WTC11 (cell line): Measurements from ENCODE around the gene TMEM80. TPM values are rescaled to one million over a fixed set of nuclear protein-coding genes. Genes with fewer than 3 reads are reported as not detected.

Experiments
- ATAC-seq: fragments of 200-7000 bp; cut with Tn5 transposase; 2 replicates; pipeline ENCODE4 v1.10.0; 2021; ENCODE audit warnings: mild to moderate bottlenecking, moderate library complexity
- CTCF ChIA-PET: fragments of 300-600 bp; sonication (Branson Sonifier 250); formaldehyde crosslinking; loops from one replicate; lab custom pipeline; 2021; ENCODE audit warnings: antibody characterized with exemption; lab: Charles Lee
- POLR2A ChIA-PET: fragments of 350-600 bp; sonication (Branson Sonifier 250); formaldehyde crosslinking; loops from one replicate; lab custom pipeline; 2021; ENCODE audit warnings: antibody characterized with exemption; lab: Charles Lee
- DNase-seq: peaks from one replicate; pipeline ENCODE4 v3.0.0; 2021; ENCODE audit warnings: low spot score
- H3K27ac Mint-ChIP-seq: 2 replicates; pipeline ENCODE4 v1.8.0; 2021; ENCODE audit warnings: mixed read lengths
- H3K27me3 Mint-ChIP-seq: 2 replicates; pipeline ENCODE4 v1.8.0; 2021; ENCODE audit warnings: low read depth, mild to moderate bottlenecking, moderate library complexity, mixed read lengths
- H3K36me3 Mint-ChIP-seq: 2 replicates; pipeline ENCODE4 v1.8.0; 2021; ENCODE audit warnings: mixed read lengths
- H3K4me1 Mint-ChIP-seq: 2 replicates; pipeline ENCODE4 v1.8.0; 2022; ENCODE audit warnings: mixed read lengths
- H3K4me3 Mint-ChIP-seq: 2 replicates; pipeline ENCODE4 v1.8.0; 2021; ENCODE audit warnings: mild to moderate bottlenecking, moderate library complexity, mixed read lengths
- H3K9me3 Mint-ChIP-seq: 2 replicates; pipeline ENCODE4 v1.8.0; 2021; ENCODE audit warnings: mixed read lengths
- CREM ChIP-seq: sonication (generic); formaldehyde crosslinking; IDR thresholded peaks from 2 replicates; pipeline ENCODE4 v1.8.1; 2022; ENCODE audit warnings: mild to moderate bottlenecking, missing genetic modification reagents, moderate library complexity
- FOXK1 ChIP-seq: sonication (generic); formaldehyde crosslinking; IDR thresholded peaks from 2 replicates; pipeline ENCODE4 v1.8.0; 2022; ENCODE audit warnings: mild to moderate bottlenecking, moderate library complexity, missing genetic modification reagents
- SMAD4 ChIP-seq: sonication (generic); formaldehyde crosslinking; IDR thresholded peaks from 2 replicates; pipeline ENCODE4 v1.8.0; 2022; ENCODE audit warnings: mild to moderate bottlenecking, missing genetic modification reagents
- SP1 ChIP-seq: sonication (generic); formaldehyde crosslinking; conservative IDR thresholded peaks from 2 replicates; pipeline ENCODE4 v1.8.1; 2022; ENCODE audit warnings: missing genetic modification reagents
- TEAD1 ChIP-seq: sonication (generic); formaldehyde crosslinking; IDR thresholded peaks from 2 replicates; pipeline ENCODE4 v1.8.0; 2022; ENCODE audit warnings: mild to moderate bottlenecking, missing genetic modification reagents
- TEAD4 ChIP-seq: sonication (generic); formaldehyde crosslinking; IDR thresholded peaks from 2 replicates; pipeline ENCODE4 v1.8.0; 2022; ENCODE audit warnings: mild to moderate bottlenecking, missing genetic modification reagents
- ZNF121 ChIP-seq: sonication (generic); formaldehyde crosslinking; IDR thresholded peaks from 2 replicates; pipeline ENCODE4 v1.8.0; 2023; ENCODE audit warnings: missing genetic modification reagents
- ZNF232 ChIP-seq: sonication (generic); formaldehyde crosslinking; IDR thresholded peaks from 2 replicates; pipeline ENCODE4 v1.8.0; 2022; ENCODE audit warnings: mild to moderate bottlenecking, missing genetic modification reagents
- ZNF423 ChIP-seq: fragments of 250-450 bp; sonication (Bioruptor Pico); IDR thresholded peaks from 2 replicates; pipeline ENCODE4 v2.1.2; 2022; ENCODE audit warnings: mild to moderate bottlenecking, moderate library complexity
- total RNA-seq: library from RNA; stranded (reverse); gene quantifications from 3 replicates; pipeline ENCODE4 v1.2.3, GENCODE V29; 2021
- TF ChIP-seq, protein P1 (sequence below): sonication (generic); formaldehyde crosslinking; IDR thresholded peaks from 2 replicates; pipeline ENCODE4 v1.8.1; 2023; ENCODE audit warnings: mild to moderate bottlenecking, missing genetic modification reagents, moderate library complexity
- TF ChIP-seq, protein P2 (sequence below): sonication (generic); formaldehyde crosslinking; IDR thresholded peaks from 2 replicates; pipeline ENCODE4 v1.8.1; 2023; ENCODE audit warnings: mild to moderate bottlenecking, missing genetic modification reagents, moderate library complexity
- TF ChIP-seq, protein P3 (sequence below): sonication (generic); formaldehyde crosslinking; IDR thresholded peaks from 2 replicates; pipeline ENCODE4 v1.8.0; 2022; ENCODE audit warnings: mild to moderate bottlenecking, missing genetic modification reagents
- TF ChIP-seq, protein P4 (sequence below): fragments of 250-450 bp; sonication (Bioruptor Pico); conservative IDR thresholded peaks from 2 replicates; pipeline ENCODE4 v1.9.0; 2021; ENCODE audit warnings: mild to moderate bottlenecking
- TF ChIP-seq, protein P5 (sequence below): sonication (generic); formaldehyde crosslinking; IDR thresholded peaks from 2 replicates; pipeline ENCODE4 v1.8.0; 2022; ENCODE audit warnings: mild to moderate bottlenecking, missing genetic modification reagents

Gene TMEM80
- total RNA-seq, 1 experiment from 2014 or later = 23.4 TPM

DNA sequence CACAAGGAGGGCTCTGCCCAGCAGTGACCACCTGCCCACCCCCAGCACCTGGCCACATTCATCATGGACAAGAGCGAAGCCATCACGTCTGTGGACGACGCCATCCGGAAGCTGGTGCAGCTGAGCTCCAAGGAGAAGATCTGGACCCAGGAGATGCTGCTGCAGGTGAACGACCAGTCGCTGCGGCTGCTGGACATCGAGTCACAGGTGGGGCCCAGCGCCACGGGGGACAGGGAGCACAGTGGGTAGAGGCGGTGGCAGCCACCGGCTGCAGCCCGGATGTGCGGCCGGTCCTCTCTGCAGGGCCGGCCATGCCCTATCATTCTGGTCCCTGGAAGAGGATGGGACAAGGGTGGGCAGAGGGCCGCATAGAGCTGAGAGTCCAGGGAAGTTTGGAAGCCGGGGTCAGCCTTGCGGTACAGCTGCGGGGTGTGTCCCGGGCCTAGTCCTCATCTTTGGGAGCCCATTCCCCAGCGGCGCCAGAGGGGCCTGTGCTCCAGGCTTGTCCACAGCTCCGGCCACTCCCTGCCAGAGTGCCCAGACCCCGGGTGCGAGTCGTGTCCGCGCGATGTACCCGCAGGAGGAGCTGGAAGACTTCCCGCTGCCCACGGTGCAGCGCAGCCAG, 24.5 kb downstream of the TMEM80 start:
- H3K9me3 Mint-ChIP-seq = peaks cover 3% of the 10 kb centered on the region
- peak overlapping the region; percentile 47 for H3K4me3 Mint-ChIP-seq
- H3K27me3 Mint-ChIP-seq = peaks cover 13% of the 10 kb centered on the region
- ATAC-seq = no peak
- peaks cover 10% of the 10 kb centered on the region for H3K4me1 Mint-ChIP-seq
- TF ChIP-seq, protein P1, sequence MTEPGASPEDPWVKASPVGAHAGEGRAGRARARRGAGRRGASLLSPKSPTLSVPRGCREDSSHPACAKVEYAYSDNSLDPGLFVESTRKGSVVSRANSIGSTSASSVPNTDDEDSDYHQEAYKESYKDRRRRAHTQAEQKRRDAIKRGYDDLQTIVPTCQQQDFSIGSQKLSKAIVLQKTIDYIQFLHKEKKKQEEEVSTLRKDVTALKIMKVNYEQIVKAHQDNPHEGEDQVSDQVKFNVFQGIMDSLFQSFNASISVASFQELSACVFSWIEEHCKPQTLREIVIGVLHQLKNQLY (CRISPR knock-in tag) = 0 out of 2 replicates have a peak, but pooled peaks have one; percentile 63
- TF ChIP-seq, protein P2, sequence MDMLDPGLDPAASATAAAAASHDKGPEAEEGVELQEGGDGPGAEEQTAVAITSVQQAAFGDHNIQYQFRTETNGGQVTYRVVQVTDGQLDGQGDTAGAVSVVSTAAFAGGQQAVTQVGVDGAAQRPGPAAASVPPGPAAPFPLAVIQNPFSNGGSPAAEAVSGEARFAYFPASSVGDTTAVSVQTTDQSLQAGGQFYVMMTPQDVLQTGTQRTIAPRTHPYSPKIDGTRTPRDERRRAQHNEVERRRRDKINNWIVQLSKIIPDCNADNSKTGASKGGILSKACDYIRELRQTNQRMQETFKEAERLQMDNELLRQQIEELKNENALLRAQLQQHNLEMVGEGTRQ (CRISPR knock-in tag) = no peak
- TF ChIP-seq ZNF232 = no peak
- no peak for TF ChIP-seq ZNF423 (CRISPR knock-in tag)
- no peak for TF ChIP-seq TEAD4 (CRISPR knock-in tag)
- no peak for TF ChIP-seq CREM (CRISPR knock-in tag)
- TF ChIP-seq SMAD4 (CRISPR knock-in tag) = no peak
- TF ChIP-seq FOXK1 = peak; percentile 29; the same call in 1 of the 2 replicates
- H3K36me3 Mint-ChIP-seq = peaks cover 2% of the 10 kb centered on the region; the same call in 1 of the 2 replicates
- no peak overlapping the region for H3K27ac Mint-ChIP-seq
- CTCF ChIA-PET = interaction anchor here (0.6 to 3.2 kb wide), 13 partner anchors 10 to 272 kb away, joined by 3 to 20 read pairs (median 5); partner anchors contain the start of genes DEAF1, EPS8L2, GATD1 and TMEM80
- POLR2A ChIA-PET = interaction anchor here (1.7 kb wide), 1 partner anchor 13 kb away, joined by 6 read pairs; no protein-coding TSS in a partner anchor
- DNase-seq = no peak

DNA sequence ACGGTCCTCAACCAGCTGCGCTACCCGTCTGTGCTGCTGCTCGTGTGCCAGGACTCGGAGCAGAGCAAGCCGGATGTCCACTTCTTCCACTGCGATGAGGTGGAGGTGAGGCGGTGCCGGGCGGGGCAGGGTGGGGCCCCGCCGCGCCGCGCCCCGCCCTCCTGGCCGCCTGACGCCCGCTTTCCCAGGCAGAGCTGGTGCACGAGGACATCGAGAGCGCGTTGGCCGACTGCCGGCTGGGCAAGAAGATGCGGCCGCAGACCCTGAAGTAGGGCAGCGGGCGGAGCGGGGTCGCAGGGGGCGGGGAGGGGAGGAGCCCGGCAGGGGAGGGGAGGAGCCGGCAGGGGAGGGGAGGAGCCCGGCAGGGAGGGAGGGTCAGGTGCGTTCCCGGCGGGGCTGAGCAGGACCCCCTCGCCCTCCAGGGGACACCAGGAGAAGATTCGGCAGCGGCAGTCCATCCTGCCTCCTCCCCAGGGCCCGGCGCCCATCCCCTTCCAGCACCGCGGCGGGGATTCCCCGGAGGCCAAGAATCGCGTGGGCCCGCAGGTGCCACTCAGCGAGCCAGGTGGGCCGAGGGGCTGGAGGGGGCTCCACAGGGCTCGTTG, 25.1 kb downstream of the TMEM80 start:
- H3K27ac Mint-ChIP-seq = no peak overlapping the region
- TF ChIP-seq SP1 (CRISPR knock-in tag) = peak; percentile 84
- TF ChIP-seq, protein P2 (CRISPR knock-in tag) = peak; percentile 10; the same call in 1 of the 2 replicates
- TF ChIP-seq TEAD1 (CRISPR knock-in tag) = no peak
- peak; percentile 93; the same call in 1 of the 2 replicates for TF ChIP-seq ZNF121 (CRISPR knock-in tag)
- TF ChIP-seq, protein P3, sequence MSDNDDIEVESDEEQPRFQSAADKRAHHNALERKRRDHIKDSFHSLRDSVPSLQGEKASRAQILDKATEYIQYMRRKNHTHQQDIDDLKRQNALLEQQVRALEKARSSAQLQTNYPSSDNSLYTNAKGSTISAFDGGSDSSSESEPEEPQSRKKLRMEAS (CRISPR knock-in tag) = peak; percentile 77; the same call in 1 of the 2 replicates
- TF ChIP-seq, protein P4, sequence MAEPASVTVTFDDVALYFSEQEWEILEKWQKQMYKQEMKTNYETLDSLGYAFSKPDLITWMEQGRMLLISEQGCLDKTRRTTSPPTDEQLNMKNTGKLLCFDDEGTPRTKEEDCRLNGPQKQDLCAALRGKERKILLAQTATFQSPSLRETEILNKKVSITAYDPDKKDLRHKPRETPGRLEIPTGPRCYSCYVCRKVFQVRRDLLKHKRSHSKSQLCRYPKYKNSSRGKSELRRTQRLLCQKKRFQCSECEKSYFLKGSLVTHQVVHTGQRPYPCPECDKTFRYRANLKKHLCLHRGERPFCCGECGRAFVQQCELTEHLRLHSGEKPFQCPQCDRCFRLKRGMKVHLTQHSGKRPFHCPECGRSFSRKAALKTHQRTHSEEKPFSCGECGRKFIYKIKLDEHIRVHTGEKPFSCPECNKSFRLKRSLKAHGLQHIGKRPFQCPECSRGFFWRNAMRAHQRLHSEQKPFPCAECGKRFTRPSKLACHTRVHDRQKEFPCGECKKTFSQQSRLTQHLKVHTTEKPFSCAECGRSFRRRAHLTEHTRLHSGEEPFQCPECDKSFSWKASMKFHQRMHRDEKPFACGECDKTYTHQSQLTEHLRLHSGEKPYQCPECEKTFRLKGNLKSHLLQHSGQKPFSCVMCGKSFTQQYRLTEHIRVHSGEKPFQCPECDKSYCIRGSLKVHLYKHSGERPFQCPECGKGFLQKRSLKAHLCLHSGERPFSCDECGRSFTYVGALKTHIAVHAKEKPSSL (CRISPR knock-in tag) = no peak
- peak; percentile 10; the same call in 1 of the 2 replicates for TF ChIP-seq FOXK1
- TF ChIP-seq, protein P5, sequence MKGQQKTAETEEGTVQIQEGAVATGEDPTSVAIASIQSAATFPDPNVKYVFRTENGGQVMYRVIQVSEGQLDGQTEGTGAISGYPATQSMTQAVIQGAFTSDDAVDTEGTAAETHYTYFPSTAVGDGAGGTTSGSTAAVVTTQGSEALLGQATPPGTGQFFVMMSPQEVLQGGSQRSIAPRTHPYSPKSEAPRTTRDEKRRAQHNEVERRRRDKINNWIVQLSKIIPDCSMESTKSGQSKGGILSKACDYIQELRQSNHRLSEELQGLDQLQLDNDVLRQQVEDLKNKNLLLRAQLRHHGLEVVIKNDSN (CRISPR knock-in tag) = no peak
- ATAC-seq = peak; percentile 83
- POLR2A ChIA-PET = interaction anchor here (1.7 kb wide), 1 partner anchor 14 kb away, joined by 6 read pairs; no protein-coding TSS in a partner anchor
- H3K4me3 Mint-ChIP-seq = peak overlapping the region; percentile 47
- peaks cover 16% of the 10 kb centered on the region for H3K27me3 Mint-ChIP-seq
- CTCF ChIA-PET = interaction anchor here (0.6 to 3.2 kb wide), 13 partner anchors 11 to 272 kb away, joined by 3 to 20 read pairs (median 5); partner anchors contain the start of genes DEAF1, EPS8L2, GATD1 and TMEM80
- DNase-seq = peak; percentile 87
- no peaks in the 10 kb centered on the region for H3K36me3 Mint-ChIP-seq
- H3K4me1 Mint-ChIP-seq = peaks cover 13% of the 10 kb centered on the region
- H3K9me3 Mint-ChIP-seq = no peaks in the 10 kb centered on the region
